ENCODE results near the gene STIM2.
"Not testable (repeated sequence)": the region's sequence is repeated elsewhere in the genome, so short reads cannot be mapped to it uniquely, and the experiment has no call there.

DNA sequence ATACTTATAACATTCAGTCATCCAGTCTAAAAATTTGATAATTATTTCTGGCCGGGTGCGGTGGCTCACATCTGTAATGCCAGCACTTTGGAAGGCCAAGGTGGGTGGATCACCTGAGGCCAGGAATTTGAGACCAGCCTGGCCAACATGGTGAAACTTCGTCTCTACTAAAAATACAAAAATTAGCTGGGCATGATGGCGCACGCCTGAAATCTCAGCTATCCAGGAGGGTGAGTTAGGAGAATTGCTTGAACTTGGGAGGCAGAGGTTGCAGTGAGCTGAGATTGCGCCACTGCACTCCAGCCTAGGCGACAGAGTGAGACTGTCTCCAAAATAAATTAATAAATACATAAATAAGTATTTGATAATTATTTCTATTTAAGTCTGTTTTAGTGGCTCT, 34.2 kb downstream of the STIM2 start:
- TF ChIP-seq, protein P1, sequence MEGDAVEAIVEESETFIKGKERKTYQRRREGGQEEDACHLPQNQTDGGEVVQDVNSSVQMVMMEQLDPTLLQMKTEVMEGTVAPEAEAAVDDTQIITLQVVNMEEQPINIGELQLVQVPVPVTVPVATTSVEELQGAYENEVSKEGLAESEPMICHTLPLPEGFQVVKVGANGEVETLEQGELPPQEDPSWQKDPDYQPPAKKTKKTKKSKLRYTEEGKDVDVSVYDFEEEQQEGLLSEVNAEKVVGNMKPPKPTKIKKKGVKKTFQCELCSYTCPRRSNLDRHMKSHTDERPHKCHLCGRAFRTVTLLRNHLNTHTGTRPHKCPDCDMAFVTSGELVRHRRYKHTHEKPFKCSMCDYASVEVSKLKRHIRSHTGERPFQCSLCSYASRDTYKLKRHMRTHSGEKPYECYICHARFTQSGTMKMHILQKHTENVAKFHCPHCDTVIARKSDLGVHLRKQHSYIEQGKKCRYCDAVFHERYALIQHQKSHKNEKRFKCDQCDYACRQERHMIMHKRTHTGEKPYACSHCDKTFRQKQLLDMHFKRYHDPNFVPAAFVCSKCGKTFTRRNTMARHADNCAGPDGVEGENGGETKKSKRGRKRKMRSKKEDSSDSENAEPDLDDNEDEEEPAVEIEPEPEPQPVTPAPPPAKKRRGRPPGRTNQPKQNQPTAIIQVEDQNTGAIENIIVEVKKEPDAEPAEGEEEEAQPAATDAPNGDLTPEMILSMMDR (IDR thresholded peaks at IDR 0.05): not testable (repeated sequence)
- TF ChIP-seq POLR2A (IDR thresholded peaks at IDR 0.05): not testable (repeated sequence)

Measured in right lobe of liver (tissue), 4 donors.